Right kidney (tissue), 1 donor: ENCODE data around the gene IGF1R.

Experiments
- DNase-seq: peaks from one replicate; pipeline ENCODE4 v3.0.0-alpha.2; 2016

The IGF1R gene

DNA sequence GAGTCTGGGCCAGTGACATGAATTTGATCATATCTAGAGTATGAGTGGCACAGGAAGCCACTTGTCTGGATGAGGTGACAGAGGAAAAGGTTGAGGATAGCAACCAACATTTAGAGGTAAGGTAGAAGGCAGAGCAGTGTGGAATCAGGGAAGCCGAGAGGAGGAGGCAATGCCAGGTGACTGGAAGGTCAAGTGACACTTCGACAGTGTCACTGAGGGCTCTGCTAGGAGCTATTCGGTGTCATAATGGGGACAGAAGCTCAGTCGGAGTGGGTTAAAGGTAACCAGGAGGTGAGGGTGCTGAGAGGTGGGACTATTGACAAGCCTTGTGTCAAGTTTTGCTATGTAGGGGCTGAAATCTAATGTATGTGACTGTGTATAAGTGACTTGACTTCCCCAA lies 56.7 kb downstream of the IGF1R start:
- DNase-seq, result no peak

DNA sequence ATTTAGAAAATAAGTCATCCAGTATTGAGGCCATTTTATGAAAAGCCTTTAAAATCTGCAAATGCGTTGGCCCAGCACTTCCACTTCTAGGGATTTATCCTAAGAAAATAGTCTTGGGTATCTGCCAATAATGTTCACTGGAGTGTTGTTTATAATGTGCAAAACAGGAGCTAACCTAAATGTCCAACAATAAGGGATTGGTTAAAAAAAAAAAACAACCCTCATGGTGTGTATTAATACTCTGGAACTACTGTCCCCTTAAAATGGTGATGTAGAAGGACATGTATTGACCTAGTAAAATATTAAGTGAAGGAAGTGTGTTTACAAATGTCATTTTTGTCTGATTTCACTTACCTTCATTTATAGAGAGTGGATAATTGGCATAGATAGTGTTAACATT lies 58.0 kb downstream of the IGF1R start:
- no peak for DNase-seq

DNA sequence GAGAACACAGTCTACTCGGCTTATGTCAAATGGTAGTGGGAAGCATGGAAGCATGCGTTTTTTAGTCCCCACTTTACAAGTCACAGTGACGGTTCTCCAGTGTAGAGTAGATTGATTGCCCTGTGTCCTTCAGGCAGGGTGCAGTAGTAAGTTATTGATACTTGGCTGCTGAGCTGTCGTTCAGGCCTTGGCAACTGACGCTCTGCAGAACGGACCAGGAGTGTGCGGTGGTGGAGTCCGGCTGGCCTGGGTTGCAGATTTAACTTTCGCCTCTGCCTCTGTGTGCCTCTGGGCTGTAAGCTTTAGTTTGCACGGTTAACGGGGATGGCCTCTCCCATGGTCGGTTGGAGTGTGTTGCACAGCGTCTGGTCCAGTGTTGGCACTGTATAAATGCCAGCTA lies 58.6 kb downstream of the IGF1R start:
- no peak for DNase-seq

DNA sequence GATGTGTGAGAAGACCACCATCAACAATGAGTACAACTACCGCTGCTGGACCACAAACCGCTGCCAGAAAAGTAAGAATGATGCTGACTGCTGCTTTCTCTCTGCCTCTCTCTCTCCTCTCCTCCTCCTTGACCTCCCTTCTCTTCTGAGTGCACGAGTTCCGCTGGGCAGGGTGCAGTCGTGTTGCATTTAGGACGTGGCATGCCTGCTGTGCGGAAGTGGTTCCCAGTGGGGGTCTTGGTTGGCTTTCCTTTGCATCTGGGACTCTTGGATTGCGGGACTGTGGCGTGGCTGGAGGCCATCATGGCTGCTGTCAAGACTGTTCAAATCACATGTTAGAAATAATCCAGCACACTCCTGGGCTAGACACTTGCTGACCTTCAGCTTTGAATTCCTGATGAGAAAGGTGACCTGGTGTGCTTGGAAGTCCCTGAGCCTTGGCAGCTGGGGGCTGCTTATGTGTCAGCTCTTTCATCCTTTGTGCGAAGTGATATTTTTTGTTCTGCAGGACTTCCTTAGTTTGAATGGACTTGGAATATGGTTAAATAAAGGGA lies 59.8 kb downstream of the IGF1R start:
- no peak for DNase-seq

GRCh38 chr15:98711810-98712209 lies 63.5 kb downstream of the IGF1R start:
- no peak for DNase-seq

DNA sequence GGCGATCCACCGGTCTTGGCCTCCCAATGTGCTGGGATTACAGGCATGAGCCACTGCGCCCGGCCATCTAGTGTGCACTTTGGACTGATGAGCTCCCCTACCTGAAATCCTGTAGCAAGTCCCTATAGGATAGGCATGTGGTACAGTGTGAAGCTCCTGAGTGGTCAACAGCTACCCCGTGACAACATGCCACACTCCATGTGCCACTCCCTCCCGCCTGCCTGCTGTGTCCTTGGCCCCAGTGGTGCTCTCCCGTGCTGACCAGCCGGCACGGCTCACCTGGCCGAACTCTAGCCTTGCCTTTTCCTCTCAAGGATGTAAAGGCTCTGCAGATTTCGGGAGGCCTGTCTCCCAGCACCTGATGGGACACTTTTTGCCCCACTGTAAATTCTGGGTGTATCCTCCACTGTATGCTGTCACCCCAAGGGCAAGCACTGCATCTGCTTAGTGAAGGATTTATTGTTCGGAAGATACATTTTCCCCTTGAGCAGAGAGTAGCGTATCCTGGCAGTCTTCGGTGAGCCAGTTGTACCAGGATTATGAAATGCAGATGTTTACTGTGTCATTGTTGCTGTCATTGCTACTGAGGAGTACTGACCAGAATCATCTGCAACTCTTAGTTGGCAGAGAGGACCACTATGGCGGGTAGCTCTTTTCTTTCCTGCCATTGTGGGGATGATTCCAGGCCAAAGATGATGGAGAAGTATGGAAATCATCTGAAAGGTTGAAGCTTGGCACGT lies 64.7 kb downstream of the IGF1R start:
- DNase-seq, result no peak

- no peak for DNase-seq
Measured at GRCh38 chr15:98713585-98714001, 65.3 kb downstream of the IGF1R start.

DNA sequence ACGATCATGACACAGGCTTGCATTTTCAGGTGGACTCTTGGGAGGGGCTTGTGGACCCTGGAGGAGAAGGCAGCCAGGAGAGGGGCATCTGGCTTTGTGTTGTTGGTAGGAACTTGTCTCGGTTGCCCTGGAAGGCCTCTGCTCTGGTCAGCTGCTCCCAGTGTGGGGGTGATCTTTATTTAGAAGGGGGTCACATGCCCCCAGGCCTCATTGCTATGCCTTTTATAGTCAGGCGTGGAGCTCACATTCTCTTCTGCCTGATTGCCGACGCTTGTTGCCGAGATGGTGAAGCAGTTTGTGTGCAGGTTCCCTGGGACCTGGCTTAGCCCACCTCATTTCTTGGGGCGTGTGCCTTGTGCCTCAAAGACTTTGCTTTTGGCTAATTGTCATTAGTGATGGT lies 66.6 kb downstream of the IGF1R start:
- no peak for DNase-seq

DNA sequence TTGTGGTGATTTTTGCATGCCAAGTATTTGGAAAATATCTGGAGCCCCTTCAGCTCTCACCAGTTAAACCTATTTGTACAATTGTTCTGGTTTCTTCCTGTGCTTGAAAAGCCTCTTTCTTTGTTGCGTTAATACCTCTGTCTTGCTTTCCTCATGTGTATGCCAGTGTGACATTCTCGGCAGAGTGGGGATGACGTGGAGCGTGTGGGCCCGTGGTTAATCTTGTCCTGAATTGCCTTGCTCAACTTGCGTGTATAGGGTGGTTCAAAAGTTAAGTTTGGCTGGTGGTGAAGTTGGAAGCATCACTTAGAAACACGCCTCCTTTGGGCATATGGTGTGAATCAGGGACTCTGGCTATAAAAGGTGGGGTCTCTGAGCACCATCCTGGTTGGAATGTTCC lies 67.1 kb downstream of the IGF1R start:
- DNase-seq, result no peak

- DNase-seq, result no peak
Measured at GRCh38 chr15:98715890-98716443, 67.6 kb downstream of the IGF1R start.

DNA sequence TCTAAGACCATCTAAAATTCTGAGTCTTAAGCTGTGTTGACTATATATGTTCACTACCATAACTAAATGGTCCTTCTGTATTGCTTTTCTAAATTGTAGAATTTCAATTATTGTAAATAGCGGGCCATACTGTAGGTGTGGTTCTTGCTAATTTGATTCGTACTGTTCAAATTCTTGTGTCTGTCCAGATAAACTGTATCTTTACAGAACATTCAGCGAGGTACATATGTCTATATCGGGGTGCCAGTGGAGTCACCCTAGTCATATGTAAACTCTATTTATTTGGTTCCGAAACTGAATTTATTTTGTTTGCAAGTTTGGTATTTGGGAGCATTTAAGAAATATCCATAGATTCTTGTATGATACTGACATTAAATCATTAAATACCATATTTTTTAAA lies 69.0 kb downstream of the IGF1R start:
- DNase-seq, result no peak

GRCh38 chr15:98717942-98718341 lies 69.6 kb downstream of the IGF1R start:
- DNase-seq, result no peak

GRCh38 chr15:98718426-98719136 lies 70.2 kb downstream of the IGF1R start:
- no peak for DNase-seq

- DNase-seq, result no peak
Measured at GRCh38 chr15:98719137-98719740, 70.9 kb downstream of the IGF1R start.

DNA sequence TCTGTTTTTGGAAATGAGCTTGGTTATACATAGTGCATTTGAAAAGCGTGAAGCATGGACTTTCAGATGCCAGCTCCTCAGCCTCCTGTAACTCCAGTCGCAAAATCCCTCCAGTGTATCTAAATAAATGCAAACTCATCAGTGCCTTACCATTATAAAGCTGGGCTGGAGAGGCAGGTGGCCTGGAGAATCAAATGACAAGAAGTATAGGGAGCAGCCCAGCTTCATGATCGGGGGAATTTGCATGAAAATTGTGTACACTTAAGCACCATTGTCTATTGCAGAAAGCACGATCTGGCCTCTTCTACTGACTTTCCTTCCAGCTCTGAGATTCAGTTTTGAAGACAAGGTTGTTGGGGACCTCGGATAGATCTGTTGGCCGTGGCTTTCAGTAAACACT lies 71.7 kb downstream of the IGF1R start:
- DNase-seq, result no peak

GRCh38 chr15:98720577-98721565 lies 72.5 kb downstream of the IGF1R start:
- no peak for DNase-seq

- no peak for DNase-seq
Measured at GRCh38 chr15:98722209-98722608, 73.9 kb downstream of the IGF1R start.

DNA sequence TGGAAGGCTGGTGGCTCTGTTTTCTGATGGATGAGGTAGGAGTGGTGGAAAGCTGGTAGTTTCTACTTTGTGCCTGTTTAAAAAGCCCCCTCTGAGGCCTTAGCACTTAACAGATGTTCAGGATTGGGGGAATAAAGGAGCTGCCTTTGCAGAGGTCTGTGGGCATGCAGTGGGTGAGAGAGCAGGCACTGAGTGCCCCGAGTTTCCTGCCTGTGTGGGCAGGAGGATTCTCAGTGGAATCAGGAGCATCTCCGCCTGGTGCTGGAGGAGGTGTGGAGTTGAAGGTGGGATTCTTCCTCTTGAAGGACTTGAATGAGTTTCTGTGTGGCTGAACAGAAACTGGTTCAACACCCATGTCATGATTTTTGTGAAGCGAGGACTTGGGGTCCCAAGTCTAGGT lies 74.3 kb downstream of the IGF1R start:
- no peak for DNase-seq

GRCh38 chr15:98723195-98723594 lies 74.9 kb downstream of the IGF1R start:
- no peak for DNase-seq

- DNase-seq, result no peak
Measured at GRCh38 chr15:98724048-98724447, 75.7 kb downstream of the IGF1R start.

GRCh38 chr15:98724494-98724893 lies 76.2 kb downstream of the IGF1R start:
- DNase-seq, result no peak

- DNase-seq, result no peak
Measured at GRCh38 chr15:98725874-98726273, 77.5 kb downstream of the IGF1R start.
